ENCODE data around the gene SERINC5.

DNA sequence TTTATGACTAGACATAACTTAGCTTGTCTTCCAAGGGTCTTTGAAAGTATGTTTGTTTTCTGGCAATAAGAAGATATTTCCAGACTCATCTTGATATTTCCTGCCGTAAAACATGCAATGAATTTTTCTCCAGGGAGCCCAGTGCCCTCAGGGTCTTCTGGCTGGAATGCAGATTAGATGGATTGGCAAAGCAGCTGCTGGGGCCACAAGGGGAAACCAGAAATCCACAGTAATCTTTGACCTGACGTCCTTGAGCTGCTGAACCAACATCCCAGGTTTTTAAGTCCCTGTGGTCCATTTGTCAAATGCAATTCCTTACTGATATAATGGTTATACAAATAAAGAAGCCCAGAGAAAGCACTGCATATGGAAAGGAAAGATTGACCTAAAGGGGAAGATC, 127.7 kb downstream of the SERINC5 start:
- TF ChIP-seq, protein P1, sequence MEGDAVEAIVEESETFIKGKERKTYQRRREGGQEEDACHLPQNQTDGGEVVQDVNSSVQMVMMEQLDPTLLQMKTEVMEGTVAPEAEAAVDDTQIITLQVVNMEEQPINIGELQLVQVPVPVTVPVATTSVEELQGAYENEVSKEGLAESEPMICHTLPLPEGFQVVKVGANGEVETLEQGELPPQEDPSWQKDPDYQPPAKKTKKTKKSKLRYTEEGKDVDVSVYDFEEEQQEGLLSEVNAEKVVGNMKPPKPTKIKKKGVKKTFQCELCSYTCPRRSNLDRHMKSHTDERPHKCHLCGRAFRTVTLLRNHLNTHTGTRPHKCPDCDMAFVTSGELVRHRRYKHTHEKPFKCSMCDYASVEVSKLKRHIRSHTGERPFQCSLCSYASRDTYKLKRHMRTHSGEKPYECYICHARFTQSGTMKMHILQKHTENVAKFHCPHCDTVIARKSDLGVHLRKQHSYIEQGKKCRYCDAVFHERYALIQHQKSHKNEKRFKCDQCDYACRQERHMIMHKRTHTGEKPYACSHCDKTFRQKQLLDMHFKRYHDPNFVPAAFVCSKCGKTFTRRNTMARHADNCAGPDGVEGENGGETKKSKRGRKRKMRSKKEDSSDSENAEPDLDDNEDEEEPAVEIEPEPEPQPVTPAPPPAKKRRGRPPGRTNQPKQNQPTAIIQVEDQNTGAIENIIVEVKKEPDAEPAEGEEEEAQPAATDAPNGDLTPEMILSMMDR (IDR thresholded peaks at IDR 0.05), result no peak
- TF ChIP-seq POLR2A (IDR thresholded peaks at IDR 0.05), result no peak

All from body of pancreas (tissue), 4 donors.